GM12873 (cell line): Measurements from ENCODE around the gene FBXW2.

ENCODE experiments used
- CTCF ChIP-seq: IDR thresholded peaks from 2 replicates; pipeline ENCODE4 v1.5.1; 2012; ENCODE audit warnings: low read depth, mild to moderate bottlenecking, moderate library complexity, low read length, control low read depth; ENCODE audit not compliant: insufficient read depth; ENCODE audit errors: missing control alignments

Gene FBXW2

DNA sequence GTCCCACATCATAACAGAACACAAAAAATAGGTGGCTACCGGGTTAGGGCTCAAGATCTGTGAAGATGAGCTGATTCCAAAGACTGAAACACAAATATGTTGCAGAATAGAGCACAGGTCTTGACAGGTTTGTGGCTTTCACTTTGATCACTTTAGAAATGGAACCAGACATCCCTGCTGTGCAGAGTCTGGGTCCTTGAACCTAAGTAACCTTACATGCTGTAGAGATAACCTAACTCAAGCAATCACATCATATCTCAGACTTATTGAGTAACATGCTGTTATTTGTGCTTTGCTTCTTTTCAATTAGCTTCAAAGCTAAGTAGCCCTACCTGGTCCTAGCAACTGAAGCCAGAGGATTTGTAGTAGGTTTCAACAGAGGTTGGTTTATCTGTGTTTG, 24.3 kb downstream of the FBXW2 start:
- TF ChIP-seq CTCF = no peak

DNA sequence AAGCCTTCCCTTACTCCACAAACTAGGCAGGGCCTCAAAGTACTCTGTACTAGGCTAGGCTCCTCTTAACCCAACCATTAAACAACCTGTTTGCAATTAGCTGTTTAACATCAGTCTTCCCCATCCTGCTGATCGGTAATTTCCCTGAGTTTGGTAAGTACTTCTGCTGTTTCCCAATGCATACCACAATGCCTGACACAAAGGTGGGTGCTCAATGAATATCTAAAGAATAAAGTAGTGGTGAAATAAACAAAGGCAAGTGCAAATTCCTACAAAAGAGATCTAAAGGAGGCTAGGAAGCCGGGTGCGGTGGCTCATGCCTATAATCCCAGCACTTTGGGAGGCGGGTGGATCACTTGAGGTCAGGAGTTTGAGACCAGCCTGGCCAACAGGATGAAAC, 25.0 kb downstream of the FBXW2 start:
- TF ChIP-seq CTCF = no peak

DNA sequence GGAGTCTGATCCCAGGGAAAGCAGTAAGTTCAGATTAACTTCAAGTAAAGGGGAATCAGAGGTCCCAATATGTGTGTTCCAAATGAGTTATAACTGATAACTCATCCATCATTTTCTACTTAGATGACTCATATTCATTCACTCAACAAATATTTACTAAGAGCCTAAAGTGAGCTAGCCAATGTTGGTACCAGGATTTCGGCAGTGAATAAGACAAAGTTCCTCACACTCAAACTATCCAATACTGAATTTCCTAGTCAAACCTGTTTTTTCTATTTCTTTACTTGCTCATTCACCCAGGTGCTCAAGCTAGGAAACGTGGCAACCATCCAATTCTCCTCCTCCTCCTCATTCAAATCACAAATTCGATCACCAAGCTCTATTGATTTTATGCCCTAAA, 25.8 kb downstream of the FBXW2 start:
- TF ChIP-seq CTCF = no peak

DNA sequence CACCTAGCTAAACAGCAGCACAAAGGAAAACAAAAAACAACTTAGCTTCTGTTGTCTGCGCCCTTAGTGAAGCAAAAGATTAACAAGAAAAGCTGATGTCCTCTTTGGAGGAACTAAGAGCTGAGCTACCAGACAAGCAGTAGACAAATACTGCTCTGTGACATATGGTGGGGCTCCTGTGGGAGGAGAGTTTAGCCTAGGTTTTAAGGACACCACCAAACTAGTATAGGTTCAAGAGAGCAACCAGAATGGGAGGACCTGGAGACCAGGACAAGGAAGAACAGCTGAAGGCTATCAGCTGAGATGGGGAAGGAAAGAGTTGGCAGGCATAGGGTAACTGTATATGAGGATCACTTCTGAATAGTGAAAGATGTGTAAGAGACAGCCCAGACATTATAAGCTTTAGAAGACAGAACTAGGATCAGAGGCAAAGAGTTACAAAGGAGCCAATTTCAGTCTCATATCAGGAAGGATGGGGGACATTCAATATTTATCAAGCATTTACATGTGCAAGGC, 27.2 kb downstream of the FBXW2 start:
- TF ChIP-seq CTCF = no peak

DNA sequence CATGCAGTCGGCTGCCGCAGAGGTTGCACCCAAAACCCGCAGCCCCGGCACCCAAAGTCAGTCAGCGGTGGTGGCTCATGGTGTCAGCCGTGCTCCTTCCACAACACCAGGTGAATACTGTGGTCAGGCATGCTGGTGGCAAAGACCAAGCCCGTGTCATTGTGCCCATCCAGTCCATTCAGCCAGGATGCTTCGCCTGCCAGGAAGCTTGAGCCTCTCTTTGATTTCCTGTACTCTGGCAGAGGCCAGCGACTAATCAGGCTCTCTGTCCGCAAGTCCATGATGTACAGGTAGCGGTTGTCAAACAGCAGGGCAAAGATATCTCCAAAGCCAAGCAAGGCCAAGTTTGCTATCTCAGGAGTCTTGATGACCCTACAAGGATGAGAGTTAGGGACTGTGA, 28.7 kb downstream of the FBXW2 start:
- no peak for TF ChIP-seq CTCF

- TF ChIP-seq CTCF = no peak
Observed at GRCh38 chr9:120761006-120761405, 32.2 kb downstream of the FBXW2 start.

DNA sequence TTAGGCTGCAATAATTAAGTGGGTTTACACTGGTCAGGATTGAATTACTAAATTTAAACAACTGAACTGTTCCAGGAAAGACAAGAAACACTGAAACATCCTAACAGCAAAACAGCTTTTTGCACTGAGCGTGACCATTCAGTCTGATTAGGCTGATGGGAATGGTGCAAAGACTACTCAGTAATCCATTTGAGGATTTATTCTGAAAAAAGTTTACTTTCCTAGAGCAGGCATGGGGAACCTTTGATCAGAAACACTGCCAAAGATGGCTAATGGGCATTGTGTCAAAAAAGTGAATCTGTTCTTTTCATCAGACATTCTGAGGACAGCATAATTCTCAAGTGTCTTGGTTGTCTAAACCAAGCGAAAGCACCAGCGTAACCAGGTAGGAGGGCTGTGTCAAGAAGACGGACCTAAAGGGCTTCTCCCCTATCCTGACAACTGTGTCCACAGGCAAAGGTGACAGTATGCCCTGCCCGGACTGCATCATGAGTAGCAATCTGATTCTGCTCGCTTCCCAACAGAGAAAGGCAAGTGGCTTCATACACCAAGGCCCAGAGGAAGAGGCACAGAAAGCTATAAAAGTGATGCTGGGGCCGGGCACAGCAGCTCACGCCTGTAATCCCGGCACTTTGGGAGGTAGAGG, 33.3 kb downstream of the FBXW2 start:
- no peak for TF ChIP-seq CTCF
